ENCODE measurements around the gene RAD51B. TPM values are rescaled to one million over a fixed set of nuclear protein-coding genes. Genes with fewer than 3 reads are reported as not detected.

RAD51B gene
- total and polyA plus RNA-seq, 9 of the 15 experiments (the other 6 are each of a cell fraction or from before 2014, with no cell fraction given): 8.5 to 17.3 (median 11.3) TPM

DNA sequence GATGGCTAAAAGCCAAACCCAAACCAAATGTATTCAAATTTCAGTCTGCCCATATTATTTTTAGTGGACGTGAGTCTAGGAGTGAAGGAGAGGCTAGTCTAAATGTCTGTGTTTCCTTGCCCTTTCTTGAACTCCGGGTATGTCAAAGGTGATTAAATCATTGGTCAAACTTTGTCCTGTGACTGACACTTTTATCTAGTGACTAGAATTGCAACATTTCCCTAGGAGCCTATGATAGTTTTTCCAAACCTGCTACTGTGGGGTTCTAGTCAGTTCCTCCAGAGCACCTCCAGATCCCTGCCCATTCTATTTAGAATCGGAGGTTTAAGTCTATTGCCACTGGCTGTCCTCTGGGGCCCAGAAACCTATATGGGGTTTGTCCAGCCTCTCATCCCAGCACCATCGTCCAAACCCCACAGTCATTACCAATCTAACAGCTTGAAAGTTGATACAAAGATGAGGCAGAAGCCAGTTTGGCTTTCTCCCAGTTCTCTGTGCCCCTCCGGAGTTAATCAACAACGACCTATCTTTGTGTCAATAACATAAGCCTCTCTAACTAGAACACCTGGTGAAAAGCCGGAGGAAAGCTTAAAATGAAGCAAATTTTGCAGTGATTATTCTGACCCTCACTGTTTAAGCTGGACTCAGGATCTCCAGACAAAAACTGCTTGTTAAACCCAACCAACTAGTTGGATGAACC is 666.6 kb downstream of the RAD51B start (continued):
- TF ChIP-seq, protein P1, sequence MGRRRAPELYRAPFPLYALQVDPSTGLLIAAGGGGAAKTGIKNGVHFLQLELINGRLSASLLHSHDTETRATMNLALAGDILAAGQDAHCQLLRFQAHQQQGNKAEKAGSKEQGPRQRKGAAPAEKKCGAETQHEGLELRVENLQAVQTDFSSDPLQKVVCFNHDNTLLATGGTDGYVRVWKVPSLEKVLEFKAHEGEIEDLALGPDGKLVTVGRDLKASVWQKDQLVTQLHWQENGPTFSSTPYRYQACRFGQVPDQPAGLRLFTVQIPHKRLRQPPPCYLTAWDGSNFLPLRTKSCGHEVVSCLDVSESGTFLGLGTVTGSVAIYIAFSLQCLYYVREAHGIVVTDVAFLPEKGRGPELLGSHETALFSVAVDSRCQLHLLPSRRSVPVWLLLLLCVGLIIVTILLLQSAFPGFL (CRISPR knock-in tag; IDR thresholded peaks at IDR 0.05): no peak
- TF ChIP-seq, protein P2, sequence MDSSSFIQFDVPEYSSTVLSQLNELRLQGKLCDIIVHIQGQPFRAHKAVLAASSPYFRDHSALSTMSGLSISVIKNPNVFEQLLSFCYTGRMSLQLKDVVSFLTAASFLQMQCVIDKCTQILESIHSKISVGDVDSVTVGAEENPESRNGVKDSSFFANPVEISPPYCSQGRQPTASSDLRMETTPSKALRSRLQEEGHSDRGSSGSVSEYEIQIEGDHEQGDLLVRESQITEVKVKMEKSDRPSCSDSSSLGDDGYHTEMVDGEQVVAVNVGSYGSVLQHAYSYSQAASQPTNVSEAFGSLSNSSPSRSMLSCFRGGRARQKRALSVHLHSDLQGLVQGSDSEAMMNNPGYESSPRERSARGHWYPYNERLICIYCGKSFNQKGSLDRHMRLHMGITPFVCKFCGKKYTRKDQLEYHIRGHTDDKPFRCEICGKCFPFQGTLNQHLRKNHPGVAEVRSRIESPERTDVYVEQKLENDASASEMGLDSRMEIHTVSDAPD (CRISPR knock-in tag; IDR thresholded peaks at IDR 0.05): no peak
- no peak for TF ChIP-seq SETDB1 (IDR thresholded peaks at IDR 0.05; ENCODE audit: low read length)
- no peak for TF ChIP-seq ZNF584 (CRISPR knock-in tag; IDR thresholded peaks at IDR 0.05; ENCODE audit: low read depth)
- peak; percentile 66 for TF ChIP-seq MEIS2 (IDR thresholded peaks at IDR 0.05; ENCODE audit: partially characterized antibody)
- TF ChIP-seq NR2C2 (CRISPR knock-in tag; IDR thresholded peaks at IDR 0.05): no peak
- peak; percentile 64; the same call in 1 of the 2 replicates for TF ChIP-seq NR2C2 (tag; IDR thresholded peaks at IDR 0.05)
- no peak for TF ChIP-seq ARID1B (IDR thresholded peaks at IDR 0.05)
- TF ChIP-seq PTTG1 (tag; IDR thresholded peaks at IDR 0.05; ENCODE audit: low read depth): no peak
- TF ChIP-seq ELK3 (CRISPR knock-in tag; IDR thresholded peaks at IDR 0.05): no peak
- TF ChIP-seq RREB1 (CRISPR knock-in tag; IDR thresholded peaks at IDR 0.05): no peak
- no peak for TF ChIP-seq TBL1XR1 (IDR thresholded peaks at IDR 0.05; ENCODE audit: low read length in 2 of 2)

All from K562 (cell line).